ENCODE measurements around the gene ITGB7.

- TF ChIP-seq CTCF (conservative IDR thresholded peaks at IDR 0.05) = no peak
- TF ChIP-seq ZFX (IDR thresholded peaks at IDR 0.05) = no peak
Measured at GRCh38 chr12:53208877-53209463, 1.9 kb upstream of the ITGB7 start.
